Trophoblast cell (in vitro differentiated cells and primary cell): ENCODE measurements around the gene BET1.

ENCODE experiments used
- DNase-seq, 2 donors: peaks; one replicate each; pipeline ENCODE4 v3.0.0-alpha.2; 2016
- H2AFZ ChIP-seq: 2 replicates; pipeline ENCODE4 v1.6.1; 2013; ENCODE audit warnings: low read length, moderate library complexity, mild to moderate bottlenecking; ENCODE audit not compliant: insufficient read depth, poor library complexity
- H2AK5ac ChIP-seq: 2 replicates; pipeline ENCODE4 v1.6.1; 2013; ENCODE audit warnings: mild to moderate bottlenecking, low read length
- H2BK120ac ChIP-seq: 2 replicates; pipeline ENCODE4 v1.6.1; 2013; ENCODE audit warnings: low read length, mild to moderate bottlenecking, moderate library complexity; ENCODE audit not compliant: insufficient read depth, poor library complexity
- H2BK12ac ChIP-seq: 2 replicates; pipeline ENCODE4 v1.6.1; 2013; ENCODE audit warnings: mild to moderate bottlenecking, low read length, moderate library complexity
- H2BK5ac ChIP-seq: 2 replicates; pipeline ENCODE4 v1.6.1; 2013; ENCODE audit warnings: low read length, low read depth, moderate library complexity, mild to moderate bottlenecking; ENCODE audit not compliant: poor library complexity
- H3K14ac ChIP-seq: 2 replicates; pipeline ENCODE4 v1.6.1; 2013; ENCODE audit warnings: mild to moderate bottlenecking, low read length
- H3K18ac ChIP-seq: 2 replicates; pipeline ENCODE4 v1.6.1; 2013; ENCODE audit warnings: mild to moderate bottlenecking, low read length
- H3K23ac ChIP-seq: 2 replicates; pipeline ENCODE4 v1.6.1; 2013; ENCODE audit warnings: low read length
- H3K27ac ChIP-seq: 2 replicates; pipeline ENCODE4 v1.5.1; 2013; ENCODE audit warnings: low read depth, mild to moderate bottlenecking, inconsistent platforms, low read length, moderate library complexity
- H3K27me3 ChIP-seq: 2 replicates; pipeline ENCODE4 v1.6.1; 2013; ENCODE audit warnings: inconsistent platforms, mild to moderate bottlenecking, low read length, moderate library complexity; ENCODE audit not compliant: insufficient read depth
- H3K36me3 ChIP-seq, 2 experiments: 1 replicate in 1 of 2; 2 replicates in 1 of 2; pipeline ENCODE4 v1.6.1; 2013; ENCODE audit warnings: low read length in 2 of 2, mild to moderate bottlenecking in 2 of 2, moderate library complexity in 1 of 2; ENCODE audit not compliant: insufficient read depth in 2 of 2, control insufficient read depth in 1 of 2
- H3K4ac ChIP-seq: 2 replicates; pipeline ENCODE4 v1.6.1; 2013; ENCODE audit warnings: low read depth, mild to moderate bottlenecking, low read length, moderate library complexity
- H3K4me1 ChIP-seq, 2 experiments: 1 replicate in 1 of 2; 2 replicates in 1 of 2; pipeline ENCODE4 v1.6.1; 2013; ENCODE audit warnings: low read length in 2 of 2, mild to moderate bottlenecking in 2 of 2, moderate library complexity in 1 of 2; ENCODE audit not compliant: insufficient read depth in 2 of 2, control insufficient read depth in 1 of 2
- H3K4me2 ChIP-seq: 2 replicates; pipeline ENCODE4 v1.6.1; 2013; ENCODE audit warnings: inconsistent platforms, mild to moderate bottlenecking, low read length, moderate library complexity
- H3K4me3 ChIP-seq: 2 replicates; pipeline ENCODE4 v1.5.1; 2013; ENCODE audit warnings: mild to moderate bottlenecking, low read depth, low read length, inconsistent platforms
- H3K79me1 ChIP-seq: one replicate; pipeline ENCODE4 v1.6.1; 2013; ENCODE audit warnings: low read length
- H3K79me2 ChIP-seq: 2 replicates; pipeline ENCODE4 v1.6.1; 2013; ENCODE audit warnings: low read length, mild to moderate bottlenecking; ENCODE audit not compliant: control insufficient read depth, insufficient read depth, poor library complexity
- H3K9ac ChIP-seq: 2 replicates; pipeline ENCODE4 v1.6.1; 2013; ENCODE audit warnings: mild to moderate bottlenecking, low read length
- H3K9me3 ChIP-seq: 2 replicates; pipeline ENCODE4 v1.6.1; 2013; ENCODE audit warnings: low read depth, mild to moderate bottlenecking, control low read depth, inconsistent platforms, low read length; ENCODE audit not compliant: insufficient read depth
- H4K12ac ChIP-seq: 2 replicates; pipeline ENCODE4 v1.6.1; 2013; ENCODE audit warnings: low read depth, mild to moderate bottlenecking, low read length, moderate library complexity
- H4K8ac ChIP-seq: 2 replicates; pipeline ENCODE4 v1.6.1; 2013; ENCODE audit warnings: low read depth, mild to moderate bottlenecking, low read length, moderate library complexity
- H4K91ac ChIP-seq: one replicate; pipeline ENCODE4 v1.6.1; 2013; ENCODE audit warnings: low read depth, mild to moderate bottlenecking, low read length, moderate library complexity
- WGBS: extraction: QIAGEN DNeasy Blood & Tissue Kit; methylation state at CpG from one replicate; pipeline ENCODE4 v1.1.7; 2013; ENCODE audit warnings: missing lambda C conversion rate; ENCODE audit not compliant: insufficient read length, insufficient coverage; ENCODE audit errors: extremely low coverage; 5-methylcytosine and 5-hydroxymethylcytosine counted together

Gene BET1

DNA sequence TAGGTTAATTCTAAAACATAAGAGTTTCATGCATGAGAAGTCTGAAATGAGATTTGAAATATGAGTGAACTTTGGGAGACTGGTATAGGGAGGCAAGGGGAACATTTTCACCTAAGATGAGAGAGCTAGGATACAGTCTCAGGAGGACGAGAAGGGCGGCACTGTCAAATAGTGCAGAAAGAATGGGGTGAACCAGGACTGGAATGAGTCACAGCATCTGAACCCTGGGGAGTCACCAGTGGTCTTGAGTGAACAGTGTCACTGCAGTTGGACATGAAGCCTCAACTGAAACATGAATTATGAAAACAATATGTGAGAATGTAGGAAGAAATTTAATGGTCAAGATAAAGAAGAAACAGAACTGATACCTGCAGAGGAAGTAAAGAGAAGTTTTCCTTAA lies 48.9 kb downstream of the BET1 start:
- Histone ChIP-seq H3K79me2 (no peaks in the 10 kb centered on the region), H4K8ac (no peak overlapping the region), H3K4ac (no peak overlapping the region), H3K27ac (no peak overlapping the region), H3K36me3 (no peaks in the 10 kb centered on the region), H2AFZ (no peak overlapping the region), H2BK5ac (no peak overlapping the region), H3K4me1 (no peaks in the 10 kb centered on the region), H3K23ac (no peak overlapping the region), H2BK12ac (no peak overlapping the region), H3K9me3 (no peaks in the 10 kb centered on the region), H3K4me2 (no peak overlapping the region), H3K27me3 (no peaks in the 10 kb centered on the region), H3K9ac (no peak overlapping the region), H3K14ac (no peak overlapping the region), H2BK120ac (no peak overlapping the region), H4K91ac (no peak overlapping the region), H4K12ac (no peak overlapping the region), H3K18ac (no peak overlapping the region), H3K79me1 (no peaks in the 10 kb centered on the region), H3K4me3 (no peak overlapping the region), H2AK5ac (no peak overlapping the region)
- WGBS = no CpG with 5 or more reads among the region's 2 CpGs
- DNase-seq = no peak

DNA sequence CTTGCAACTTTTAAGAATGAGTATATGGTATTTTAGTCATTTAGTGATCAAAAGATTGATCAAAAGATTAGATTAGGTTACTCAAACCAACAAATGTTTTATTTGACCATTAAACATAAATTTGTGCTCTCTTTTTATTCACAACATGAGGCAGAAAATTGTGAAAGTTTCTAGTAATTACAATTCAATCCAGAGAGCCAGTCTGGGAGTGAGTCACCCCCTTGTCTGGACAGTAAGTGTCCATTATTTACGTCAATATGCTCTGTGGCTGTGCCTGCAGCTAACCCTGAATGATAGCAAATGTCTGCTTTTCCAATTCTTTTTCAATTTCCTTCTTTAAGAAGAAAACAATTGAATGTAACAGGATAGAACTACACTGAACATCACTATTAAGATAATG lies 54.7 kb downstream of the BET1 start:
- H3K4ac ChIP-seq = no peak overlapping the region
- H3K4me3 ChIP-seq = no peak overlapping the region
- H3K9me3 ChIP-seq = no peaks in the 10 kb centered on the region
- no peaks in the 10 kb centered on the region for H3K27me3 ChIP-seq
- no peak overlapping the region for H2BK120ac ChIP-seq
- no peak overlapping the region for H4K91ac ChIP-seq
- H2AK5ac ChIP-seq = no peak overlapping the region
- H3K4me2 ChIP-seq = no peak overlapping the region
- no peak overlapping the region for H3K9ac ChIP-seq
- H2AFZ ChIP-seq = no peak overlapping the region
- no peak overlapping the region for H3K23ac ChIP-seq
- H4K12ac ChIP-seq = no peak overlapping the region
- no peaks in the 10 kb centered on the region for H3K36me3 ChIP-seq
- no peak overlapping the region for H4K8ac ChIP-seq
- no peak overlapping the region for H3K18ac ChIP-seq
- no peak overlapping the region for H3K27ac ChIP-seq
- H3K14ac ChIP-seq = no peak overlapping the region
- peak; percentile 69 to 81 for DNase-seq
- H2BK12ac ChIP-seq = no peak overlapping the region
- WGBS = no CpG with 5 or more reads among the region's 1 CpG
- no peaks in the 10 kb centered on the region for H3K79me2 ChIP-seq
- peaks cover 3% of the 10 kb centered on the region for H3K79me1 ChIP-seq
- H2BK5ac ChIP-seq = no peak overlapping the region
- H3K4me1 ChIP-seq = peaks cover 0 to 2% of the 10 kb centered on the region in 2 experiments

DNA sequence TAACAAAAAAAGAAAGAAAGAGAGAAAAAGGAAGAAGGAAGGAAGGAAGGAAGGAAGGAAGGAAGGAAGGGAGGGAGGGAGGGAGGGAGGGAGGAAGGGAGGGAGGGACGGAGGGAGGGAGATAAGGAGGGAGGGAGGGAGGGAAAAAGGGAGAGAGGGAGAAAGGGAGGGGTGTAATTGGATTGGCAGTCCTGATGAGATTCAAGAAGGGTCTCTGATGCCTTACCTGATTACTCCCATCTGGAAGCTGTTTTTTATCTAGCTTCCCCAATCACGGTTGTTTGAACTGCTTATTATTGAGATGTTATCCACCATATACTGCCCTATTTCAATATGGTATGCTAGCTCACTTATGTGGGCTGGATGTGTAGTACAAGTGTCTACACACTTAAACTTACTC lies 55.3 kb downstream of the BET1 start:
- Histone ChIP-seq H3K23ac (no peak overlapping the region), H4K12ac (no peak overlapping the region), H3K9ac (no peak overlapping the region), H3K14ac (no peak overlapping the region), H3K4me3 (no peak overlapping the region), H2BK120ac (no peak overlapping the region), H4K91ac (no peak overlapping the region), H3K36me3 (no peaks in the 10 kb centered on the region), H2AK5ac (no peak overlapping the region), H2BK5ac (no peak overlapping the region), H3K79me2 (no peaks in the 10 kb centered on the region), H3K18ac (no peak overlapping the region), H3K9me3 (no peaks in the 10 kb centered on the region), H3K27me3 (no peaks in the 10 kb centered on the region), H3K4me2 (no peak overlapping the region), H4K8ac (no peak overlapping the region), H2AFZ (no peak overlapping the region), H3K27ac (no peak overlapping the region), H3K4me1 (peaks cover 0 to 2% of the 10 kb centered on the region in 2 experiments), H3K79me1 (peaks cover 3% of the 10 kb centered on the region), H3K4ac (no peak overlapping the region), H2BK12ac (no peak overlapping the region)
- 57% methylated on average over 1 of the region's 2 CpGs for WGBS
- DNase-seq = peak in 1 of 2 donors; percentile 47

DNA sequence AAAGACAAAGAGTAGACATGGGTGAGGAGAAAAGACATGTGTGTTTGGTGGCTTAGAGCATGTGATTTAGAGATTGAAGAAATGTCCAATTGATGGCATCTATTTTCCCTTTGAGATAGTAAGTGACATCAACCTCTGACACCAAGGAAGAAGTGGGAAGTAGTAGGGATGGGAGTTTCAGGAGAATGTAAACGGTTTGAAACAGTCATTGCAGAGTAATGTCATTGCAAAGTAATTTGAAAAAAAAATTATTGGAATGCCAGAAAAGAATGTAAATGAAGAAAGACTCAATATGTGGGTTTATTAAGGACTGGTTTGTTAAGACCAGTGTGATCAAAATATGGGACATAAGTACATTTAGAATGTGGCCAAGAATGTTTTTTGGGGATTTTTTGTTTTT lies 56.0 kb downstream of the BET1 start:
- no peak overlapping the region for H4K8ac ChIP-seq
- H3K9ac ChIP-seq = no peak overlapping the region
- no peaks in the 10 kb centered on the region for H3K27me3 ChIP-seq
- peaks cover 0 to 2% of the 10 kb centered on the region in 2 experiments for H3K4me1 ChIP-seq
- H3K4me3 ChIP-seq = no peak overlapping the region
- WGBS = no CpG with 5 or more reads among the region's 1 CpG
- H4K91ac ChIP-seq = no peak overlapping the region
- H3K36me3 ChIP-seq = no peaks in the 10 kb centered on the region
- H3K4me2 ChIP-seq = no peak overlapping the region
- DNase-seq = peak; percentile 14 to 90
- no peaks in the 10 kb centered on the region for H3K9me3 ChIP-seq
- no peak overlapping the region for H2AK5ac ChIP-seq
- H4K12ac ChIP-seq = no peak overlapping the region
- H2BK12ac ChIP-seq = peak overlapping the region; percentile 69
- no peak overlapping the region for H2BK5ac ChIP-seq
- no peak overlapping the region for H3K18ac ChIP-seq
- H3K79me2 ChIP-seq = no peaks in the 10 kb centered on the region
- H2AFZ ChIP-seq = no peak overlapping the region
- H3K23ac ChIP-seq = no peak overlapping the region
- peaks cover 3% of the 10 kb centered on the region for H3K79me1 ChIP-seq
- H2BK120ac ChIP-seq = peak overlapping the region; percentile 85
- no peak overlapping the region for H3K4ac ChIP-seq
- H3K27ac ChIP-seq = no peak overlapping the region
- no peak overlapping the region for H3K14ac ChIP-seq
